K562 (cell line): ENCODE results near the gene ITGAX. TPM values are rescaled to one million over a fixed set of nuclear protein-coding genes. Genes with fewer than 3 reads are reported as not detected.

ENCODE experiments used
- ATAC-seq: fragments of 200-7000 bp; cut with Tn5 transposase; 3 replicates; pipeline ENCODE4 v1.9.1; 2020; ENCODE audit warnings: moderate library complexity
- BruUV-seq: library from RNA; stranded (reverse); fragments of 400-500 nt; replicated peaks from 2 replicates; lab custom pipeline; 2021; lab: Mats Ljungman, UMichigan
- CTCF ChIA-PET: fragments of 300-600 bp; formaldehyde crosslinking; extraction: SDS; loops from one replicate; lab custom pipeline; 2021; ENCODE audit warnings: low intra/inter-chr PET ratio; lab: Yijun Ruan, JAX
- POLR2A ChIA-PET: fragments of 300-600, 350-650 bp; sonication (Branson Sonifier 250); formaldehyde crosslinking; extraction: SDS; loops from one replicate; lab custom pipeline; 2021; ENCODE audit warnings: antibody characterized with exemption, inconsistent platforms; lab: Yijun Ruan, JAX
- DNase-seq, 4 experiments: peaks; one replicate each; pipeline versions ENCODE4 v3.0.0 to v3.0.0-alpha.2; 2011 to 2018; ENCODE audit warnings: low spot score in 3 of 4, mixed read lengths in 3 of 4; ENCODE audit errors: extremely low read depth in 1 of 4
- FAIRE-seq: peaks from 2 replicates; lab custom pipeline; 2011; peaks lifted over from hg19 to GRCh38; lab: Jason Lieb, UNC
- H2AFZ ChIP-seq: 2 replicates; pipeline ENCODE4 v1.6.0; 2011; ENCODE audit warnings: low read depth, low read length, control low read depth, inconsistent platforms
- H3K27ac ChIP-seq: fragments of 200-600 bp; 3 replicates; pipeline ENCODE4 v1.8.0; 2011; ENCODE audit warnings: low read depth, mild to moderate bottlenecking, control low read depth, inconsistent platforms, low read length, moderate library complexity, mixed read lengths; ENCODE audit errors: extremely low read depth
- H3K27me3 ChIP-seq, 2 experiments: fragments of 300-600 bp in 1 of 2; 2 replicates in 1 of 2; 3 replicates in 1 of 2; pipeline versions ENCODE4 v1.6.0 to v1.8.0; 2011; ENCODE audit warnings: inconsistent platforms in 2 of 2, low read length in 2 of 2, mild to moderate bottlenecking in 1 of 2, mixed read lengths in 1 of 2, moderate library complexity in 1 of 2; ENCODE audit not compliant: control insufficient read depth in 2 of 2, insufficient read depth in 2 of 2
- H3K36me3 ChIP-seq: fragments of 300-600 bp; 3 replicates; pipeline ENCODE4 v1.8.0; 2011; ENCODE audit warnings: mild to moderate bottlenecking, low read length, inconsistent platforms; ENCODE audit not compliant: control insufficient read depth, insufficient read depth
- H3K4me1 ChIP-seq, 2 experiments: fragments of 200-600 bp in 1 of 2; replicated peaks in 1 of 2; 2 replicates in 1 of 2; 3 replicates in 1 of 2; pipeline versions ENCODE4 v1.5.1 to v1.8.0; 2011; ENCODE audit warnings: inconsistent platforms in 2 of 2, low read length in 2 of 2, mild to moderate bottlenecking in 1 of 2, mixed read lengths in 1 of 2, moderate library complexity in 1 of 2; ENCODE audit not compliant: control insufficient read depth in 2 of 2, insufficient read depth in 2 of 2
- H3K4me2 ChIP-seq: 2 replicates; pipeline ENCODE4 v1.6.1; 2011; ENCODE audit warnings: low read length, control low read depth, inconsistent platforms, mixed read lengths; ENCODE audit not compliant: insufficient read depth
- H3K4me3 ChIP-seq: fragments of 200-600 bp; sonication (generic), shearing (Covaris generic); 2 replicates; pipeline ENCODE4 v1.5.1; 2016; ENCODE audit warnings: control low read depth, inconsistent platforms
- H3K79me2 ChIP-seq: fragments of 200-600 bp; 3 replicates; pipeline ENCODE4 v1.8.0; 2011; ENCODE audit warnings: low read length, inconsistent platforms; ENCODE audit not compliant: control insufficient read depth, insufficient read depth
- H3K9ac ChIP-seq, 2 experiments: 2 replicates each; pipeline versions ENCODE4 v1.6.0 to v1.6.1; 2011; ENCODE audit warnings: low read depth in 2 of 2, low read length in 2 of 2, control low read depth in 1 of 2, inconsistent platforms in 1 of 2, mild to moderate bottlenecking in 1 of 2, mixed read lengths in 1 of 2; ENCODE audit not compliant: insufficient read depth in 1 of 2
- H3K9me1 ChIP-seq: one replicate; pipeline ENCODE4 v1.6.0; 2011; ENCODE audit warnings: inconsistent platforms, mild to moderate bottlenecking, low read length, moderate library complexity; ENCODE audit not compliant: control insufficient read depth, insufficient read depth
- H3K9me3 ChIP-seq: replicated peaks from 2 replicates; pipeline ENCODE4 v1.5.1; 2011; ENCODE audit warnings: low read depth, low read length, inconsistent platforms; ENCODE audit not compliant: control insufficient read depth, insufficient read depth
- H4K20me1 ChIP-seq: replicated peaks from 2 replicates; pipeline ENCODE4 v1.6.1; 2011; ENCODE audit warnings: low read length, inconsistent platforms, mixed read lengths; ENCODE audit not compliant: control insufficient read depth, insufficient read depth
- ATF7 ChIP-seq: fragments of 450-650 bp; IDR thresholded peaks from 2 replicates; pipeline ENCODE4 v1.7.1; 2014; ENCODE audit warnings: mild to moderate bottlenecking, moderate library complexity
- HMGN3 ChIP-seq: IDR thresholded peaks from 2 replicates; pipeline ENCODE4 v1.6.1; 2011; ENCODE audit warnings: borderline replicate concordance, low read depth, mild to moderate bottlenecking, mixed read lengths, low read length; ENCODE audit not compliant: insufficient read length; ENCODE audit errors: extremely low read depth
- MIER1 ChIP-seq: fragments of 450-650 bp; IDR thresholded peaks from 2 replicates; pipeline ENCODE4 v1.6.1; 2016; ENCODE audit warnings: antibody characterized with exemption, mild to moderate bottlenecking, low read depth
- NCOA2 ChIP-seq, 2 experiments: fragments of 450-650 bp; IDR thresholded peaks; 2 replicates each; pipeline ENCODE4 v1.6.1; 2018; ENCODE audit warnings: mild to moderate bottlenecking in 2 of 2, moderate library complexity in 1 of 2; ENCODE audit not compliant: partially characterized antibody in 2 of 2
- PATZ1 ChIP-seq: fragments of 250-450 bp; sonication (Bioruptor Pico); IDR thresholded peaks from 2 replicates; pipeline ENCODE4 v1.5.0; 2020; ENCODE audit warnings: mild to moderate bottlenecking, borderline replicate concordance
- POLR2AphosphoS5 ChIP-seq: IDR thresholded peaks from 2 replicates; pipeline ENCODE4 v1.6.1; 2011; ENCODE audit warnings: mild to moderate bottlenecking, low read depth, low read length, moderate library complexity; ENCODE audit not compliant: control insufficient read depth, insufficient read depth
- PRMT5 ChIP-seq: sonication (generic); formaldehyde crosslinking; IDR thresholded peaks from 2 replicates; pipeline ENCODE4 v1.5.0; 2020; ENCODE audit warnings: missing genetic modification reagents
- SMAD1 ChIP-seq: fragments of 150-350 bp; IDR thresholded peaks from 2 replicates; pipeline ENCODE4 v1.6.1; 2014; ENCODE audit warnings: low read length, low read depth; ENCODE audit not compliant: partially characterized antibody
- SRF ChIP-seq, 2 experiments: fragments of 250-450, 450-650 bp in 1 of 2; sonication (Bioruptor Pico) in 1 of 2; sonication (generic) in 1 of 2; formaldehyde crosslinking; IDR thresholded peaks; 2 replicates each; pipeline versions ENCODE4 v1.5.0 to v1.5.1; 2020 to 2022; ENCODE audit warnings: mild to moderate bottlenecking in 1 of 2, missing genetic modification reagents in 1 of 2
- TBP ChIP-seq: optimal IDR thresholded peaks from 2 replicates; pipeline ENCODE3; 2011; ENCODE audit warnings: low read depth, low read length, improper control_type of control experiment
- ZFP91 ChIP-seq: sonication (generic); formaldehyde crosslinking; IDR thresholded peaks from 2 replicates; pipeline ENCODE4 v1.8.0; 2022; ENCODE audit warnings: mild to moderate bottlenecking, missing genetic modification reagents
- ZKSCAN8 ChIP-seq: fragments of 200-800 bp; sonication (Bioruptor generic); IDR thresholded peaks from 2 replicates; pipeline ENCODE4 v1.6.1; 2016; ENCODE audit warnings: missing genetic modification characterization, missing compliant biosample characterization
- ZNF174 ChIP-seq: fragments of 250-450 bp; sonication (Bioruptor Pico); IDR thresholded peaks from 2 replicates; pipeline ENCODE4 v1.4.0; 2020; ENCODE audit warnings: mild to moderate bottlenecking
- ZNF436 ChIP-seq: fragments of 250-450, 450-650 bp; sonication (Bioruptor Pico); formaldehyde crosslinking; IDR thresholded peaks from 2 replicates; pipeline ENCODE4 v1.7.0; 2020; ENCODE audit warnings: mild to moderate bottlenecking
- ZNF696 ChIP-seq: fragments of 250-450 bp; sonication (Bioruptor Pico); conservative IDR thresholded peaks from 2 replicates; pipeline ENCODE4 v1.4.0; 2020; ENCODE audit warnings: mild to moderate bottlenecking, moderate library complexity
- WGBS: fragments of 100-300 bp; shearing (Covaris generic); methylation state at CpG from one replicate; pipeline ENCODE4 v1.1.6; 2016; ENCODE audit warnings: low coverage, mixed read lengths; ENCODE audit not compliant: insufficient coverage; ENCODE audit errors: missing lambda C conversion rate; 5-methylcytosine and 5-hydroxymethylcytosine counted together
- in situ Hi-C: fragments of 300-500 bp; cut with MboI; formaldehyde crosslinking; loops from 4 replicates; pipeline ENCODE4 v1.15.0; 2018; ENCODE audit warnings: inconsistent platforms, mixed read lengths
- intact Hi-C: fragments of 100-400 bp; cut with micrococcal nuclease; formaldehyde crosslinking; loops from 2 replicates; pipeline ENCODE4 v1.14.2; 2022
- polyA plus RNA-seq, 8 experiments: library from polyadenylated mRNA; depleted of rRNA in 4 of 8; stranded (reverse) in 5 of 8; unstranded in 3 of 8; fragments of >200 nt; fragmentation: Nextera tagmentation in 2 of 8; fragmentation: Illumina TruSeq in 1 of 8; extraction: Ambion mirVana in 2 of 8; extraction: Trizol in 1 of 8; gene quantifications; 2 replicates each; pipeline versions ENCODE4 v1.2.1 to v1.2.3, GENCODE V29; 2011 to 2014; ENCODE audit warnings: inconsistent platforms in 1 of 8, missing spikeins in 1 of 8
- total RNA-seq, 7 experiments: library from RNA; depleted of rRNA in 6 of 7; stranded (reverse); fragments of >200 nt in 6 of 7; fragmentation: Illumina TruSeq in 2 of 7; extraction: Trizol in 2 of 7; gene quantifications; 2 replicates each; pipeline versions ENCODE4 v1.2.1 to v1.2.3, GENCODE V29; 2011 to 2021; ENCODE audit warnings: low replicate concordance in 1 of 7
- TF ChIP-seq, protein P1 (sequence below): sonication (generic); formaldehyde crosslinking; IDR thresholded peaks from 2 replicates; pipeline ENCODE4 v1.8.0; 2022; ENCODE audit warnings: missing genetic modification reagents, mild to moderate bottlenecking, moderate library complexity, borderline replicate concordance
- TF ChIP-seq, protein P2 (sequence below): fragments of 250-450 bp; sonication (Bioruptor Pico); IDR thresholded peaks from 2 replicates; pipeline ENCODE4 v1.8.0; 2021; ENCODE audit warnings: moderate library complexity, mild to moderate bottlenecking, inconsistent platforms

ITGAX gene
- total and polyA plus RNA-seq, 9 of the 15 experiments (the other 6 are each of a cell fraction or from before 2014, with no cell fraction given), result 0.03 to 0.58 (median 0.14) TPM

- Histone ChIP-seq H3K4me1 (peaks cover 0 to 13% of the 10 kb centered on the region in 2 experiments; a peak in 2 of 5 replicates), H3K4me2 (0 out of 2 replicates have a peak within 1 kb of the TSS, but pooled peaks have one; percentile 3), H4K20me1 (no peaks in the 10 kb centered on the region), H2AFZ (peak within 1 kb of the TSS; percentile 73), H3K27me3 (peaks cover 8 to 16% of the 10 kb centered on the region in 2 experiments; a peak in 4 of 5 replicates), H3K9me3 (no peaks in the 10 kb centered on the region), H3K4me3 (no peak within 1 kb of the TSS), H3K79me2 (no peaks in the 10 kb centered on the region), H3K9ac (no peak within 1 kb of the TSS; a peak in 1 of 4 replicates), H3K27ac (no peak within 1 kb of the TSS), H3K9me1 (no peaks in the 10 kb centered on the region), H3K36me3 (no peaks in the 10 kb centered on the region)
- no TSS peak for BruUV-seq
- intact Hi-C loops, result no loop called here
- ATAC-seq (no peak), DNase-seq (no peak), FAIRE-seq (no peak)
- 27% methylated on average over 5 of the region's 7 CpGs for WGBS
- TF ChIP-seq ATF7 (no peak), ZNF174 (CRISPR knock-in tag) (no peak), SRF (CRISPR knock-in tag; IDR thresholded peaks at IDR 0.05) (no peak), PATZ1 (CRISPR knock-in tag) (no peak), ZNF696 (CRISPR knock-in tag) (no peak), ZFP91 (no peak), ZKSCAN8 (no peak), MIER1 (no peak), NCOA2 (IDR thresholded peaks at IDR 0.05; ENCODE audit: partially characterized antibody in 2 of 2) (no peak), PRMT5 (CRISPR knock-in tag) (no peak), HMGN3 (no peak), SMAD1 (no peak), TBP (no peak), POLR2AphosphoS5 (no peak), ZNF436 (CRISPR knock-in tag) (no peak)
- TF ChIP-seq, protein P1, sequence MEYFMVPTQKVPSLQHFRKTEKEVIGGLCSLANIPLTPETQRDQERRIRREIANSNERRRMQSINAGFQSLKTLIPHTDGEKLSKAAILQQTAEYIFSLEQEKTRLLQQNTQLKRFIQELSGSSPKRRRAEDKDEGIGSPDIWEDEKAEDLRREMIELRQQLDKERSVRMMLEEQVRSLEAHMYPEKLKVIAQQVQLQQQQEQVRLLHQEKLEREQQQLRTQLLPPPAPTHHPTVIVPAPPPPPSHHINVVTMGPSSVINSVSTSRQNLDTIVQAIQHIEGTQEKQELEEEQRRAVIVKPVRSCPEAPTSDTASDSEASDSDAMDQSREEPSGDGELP (CRISPR knock-in tag), result no peak
- TF ChIP-seq, protein P2, sequence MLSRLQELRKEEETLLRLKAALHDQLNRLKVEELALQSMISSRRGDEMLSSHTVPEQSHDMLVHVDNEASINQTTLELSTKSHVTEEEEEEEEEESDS (CRISPR knock-in tag), result no peak
- CTCF ChIA-PET, result no interaction called here
- POLR2A ChIA-PET, result interaction anchor here (0.6 to 0.9 kb wide), 2 partner anchors 220 to 443 kb away, joined by 3 read pairs; partner anchors contain the start of gene HSD3B7
- in situ Hi-C loops, result loop anchor here (25.0 kb wide), 1 partner anchor 441 kb away; the partner anchor contains the start of gene HSD3B7
Observed at GRCh38 chr16:31428279-31428597, 73.3 kb downstream of the ITGAX start, which contains the start of gene COX6A2. Gene COX6A2 (minus strand): TSS chr16:31428360. CDS start chr16:31428325, 35 bp downstream.
